Testis (tissue), 3 donors: ENCODE measurements around the gene ARID1B. TPM values are rescaled to one million over a fixed set of nuclear protein-coding genes. Genes with fewer than 3 reads are reported as not detected.

Experiments
- DNase-seq: peaks from one replicate; pipeline ENCODE4 v3.0.0-alpha.2; 2019
- H3K27ac ChIP-seq, 2 donors: fragments of 200-600 bp; sonication (generic); one replicate each; pipeline ENCODE4 v1.5.1; 2019
- H3K27me3 ChIP-seq: fragments of 200-600 bp; sonication (generic); one replicate; pipeline ENCODE4 v1.5.1; 2019
- H3K36me3 ChIP-seq: fragments of 200-600 bp; sonication (generic); one replicate; pipeline ENCODE4 v1.5.1; 2017; ENCODE audit warnings: low read depth; ENCODE audit errors: missing control alignments
- H3K4me1 ChIP-seq: fragments of 200-600 bp; sonication (generic); one replicate; pipeline ENCODE4 v1.5.1; 2019
- H3K4me3 ChIP-seq, 2 donors: fragments of 200-600 bp; sonication (generic); one replicate each; pipeline ENCODE4 v1.5.1; 2017 to 2019
- H3K9me3 ChIP-seq: fragments of 200-600 bp; sonication (generic); one replicate; pipeline ENCODE4 v1.5.1; 2017
- POLR2A ChIP-seq: fragments of 450-650 bp; IDR thresholded peaks from one replicate; pipeline ENCODE4 v1.6.1; 2017; ENCODE audit warnings: antibody characterized with exemption, mild to moderate bottlenecking, moderate library complexity
- WGBS, 2 donors: methylation state at CpG; one replicate each; pipeline ENCODE4 v1.1.5; 2018; 5-methylcytosine and 5-hydroxymethylcytosine counted together
- intact Hi-C: fragments of 100-400 bp; cut with DNase I; formaldehyde crosslinking; loops from one replicate; pipeline ENCODE4 v1.15.1; 2023; ENCODE audit warnings: low total_unique reads
- polyA plus RNA-seq: library from polyadenylated mRNA; stranded (reverse); fragments of 350-450 nt; fragmentation: Illumina TruSeq; extraction: RNeasy Lipid Tissue Mini Kit (QIAGEN cat#74804); gene quantifications from one replicate; pipeline ENCODE4 v1.2.3, GENCODE V29; 2014; ENCODE audit warnings: low read depth, low replicate concordance; ENCODE audit not compliant: insufficient read depth
- total RNA-seq, 2 donors: library from RNA; depleted of rRNA; stranded (reverse); fragments of >200 nt; gene quantifications; one replicate each; pipeline ENCODE4 v1.2.3, GENCODE V29; 2016
- TF ChIP-seq, protein P1 (sequence below), 3 experiments: fragments of 450-650 bp in 2 of 3; fragments of 200-600 bp in 1 of 3; sonication (generic) in 1 of 3; IDR thresholded peaks; one replicate each; pipeline ENCODE4 v1.5.1; 2016 to 2019; ENCODE audit warnings: antibody characterized with exemption in 3 of 3, mild to moderate bottlenecking in 2 of 3, moderate library complexity in 1 of 3

ARID1B gene
- total and polyA plus RNA-seq, 3 donors from 2014 or later: 26.2 to 126 (median 103) TPM

DNA sequence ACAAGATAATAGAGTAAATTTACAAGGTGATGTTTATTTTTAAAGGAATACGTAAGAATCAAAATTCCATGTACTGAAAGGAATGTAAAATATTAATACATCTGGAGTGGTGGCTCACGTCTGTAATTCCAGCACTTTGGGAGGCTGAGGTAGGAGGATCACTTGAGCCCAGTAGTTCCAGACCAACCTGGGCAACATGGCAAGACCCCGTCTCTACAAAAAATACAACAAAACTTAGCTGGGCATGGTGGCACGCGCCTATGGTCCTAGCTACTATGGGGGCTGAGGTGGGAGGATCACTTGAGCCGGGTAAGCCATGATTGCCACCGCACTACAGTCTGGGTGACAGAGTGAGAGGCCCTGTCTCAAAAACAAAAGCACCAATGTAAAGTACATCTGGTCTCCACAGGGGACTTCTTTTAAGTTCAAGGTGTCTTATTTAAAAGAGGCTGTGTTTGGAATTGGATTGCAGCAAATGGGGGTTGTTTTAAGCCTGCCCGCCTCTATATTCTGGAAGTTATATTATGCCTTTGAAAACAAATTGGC lies 36.9 kb downstream of the ARID1B start:
- Histone ChIP-seq H3K4me1 (peaks cover 21% of the 10 kb centered on the region), H3K4me3 (no peak overlapping the region), H3K36me3 (no peaks in the 10 kb centered on the region), H3K9me3 (no peaks in the 10 kb centered on the region), H3K27me3 (no peaks in the 10 kb centered on the region), H3K27ac (no peak overlapping the region)
- TF ChIP-seq POLR2A: no peak
- TF ChIP-seq, protein P1, sequence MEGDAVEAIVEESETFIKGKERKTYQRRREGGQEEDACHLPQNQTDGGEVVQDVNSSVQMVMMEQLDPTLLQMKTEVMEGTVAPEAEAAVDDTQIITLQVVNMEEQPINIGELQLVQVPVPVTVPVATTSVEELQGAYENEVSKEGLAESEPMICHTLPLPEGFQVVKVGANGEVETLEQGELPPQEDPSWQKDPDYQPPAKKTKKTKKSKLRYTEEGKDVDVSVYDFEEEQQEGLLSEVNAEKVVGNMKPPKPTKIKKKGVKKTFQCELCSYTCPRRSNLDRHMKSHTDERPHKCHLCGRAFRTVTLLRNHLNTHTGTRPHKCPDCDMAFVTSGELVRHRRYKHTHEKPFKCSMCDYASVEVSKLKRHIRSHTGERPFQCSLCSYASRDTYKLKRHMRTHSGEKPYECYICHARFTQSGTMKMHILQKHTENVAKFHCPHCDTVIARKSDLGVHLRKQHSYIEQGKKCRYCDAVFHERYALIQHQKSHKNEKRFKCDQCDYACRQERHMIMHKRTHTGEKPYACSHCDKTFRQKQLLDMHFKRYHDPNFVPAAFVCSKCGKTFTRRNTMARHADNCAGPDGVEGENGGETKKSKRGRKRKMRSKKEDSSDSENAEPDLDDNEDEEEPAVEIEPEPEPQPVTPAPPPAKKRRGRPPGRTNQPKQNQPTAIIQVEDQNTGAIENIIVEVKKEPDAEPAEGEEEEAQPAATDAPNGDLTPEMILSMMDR (IDR thresholded peaks at IDR 0.05): no peak
- no peak for DNase-seq
- intact Hi-C loops: no loop called here
- WGBS, 2 donors: 81 to 83% methylated on average over 8 of the region's 8 CpGs

DNA sequence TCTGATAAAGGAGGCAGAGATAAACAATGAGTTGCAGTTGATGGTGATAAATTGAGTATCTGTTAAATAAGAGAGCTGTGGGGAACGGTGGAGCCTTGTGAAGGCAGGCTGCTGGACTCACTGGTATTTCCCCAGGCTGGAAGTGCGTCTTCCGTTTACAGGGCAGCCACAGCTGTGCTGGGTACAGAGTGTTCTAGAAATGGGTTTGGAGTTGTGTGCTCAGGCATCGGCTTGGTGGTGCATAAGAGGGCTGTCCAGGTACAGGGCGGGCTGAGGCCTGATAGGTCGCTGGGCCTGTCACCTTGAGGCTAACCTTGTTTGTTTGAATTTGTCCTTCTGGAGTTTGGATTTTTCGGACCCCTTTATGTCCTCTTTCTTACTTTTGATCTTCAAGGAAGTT lies 39.3 kb downstream of the ARID1B start:
- Histone ChIP-seq H3K4me1 (peaks cover 15% of the 10 kb centered on the region), H3K4me3 (no peak overlapping the region), H3K27me3 (no peaks in the 10 kb centered on the region), H3K27ac (peak overlapping the region; percentile 4 to 28), H3K36me3 (no peaks in the 10 kb centered on the region), H3K9me3 (no peaks in the 10 kb centered on the region)
- 43 to 48% methylated on average over 6 to 7 of the region's 7 CpGs for WGBS, 2 donors
- TF ChIP-seq POLR2A: no peak
- TF ChIP-seq, protein P1 (IDR thresholded peaks at IDR 0.05): no peak
- DNase-seq: peak; percentile 58
- intact Hi-C loops: no loop called here

DNA sequence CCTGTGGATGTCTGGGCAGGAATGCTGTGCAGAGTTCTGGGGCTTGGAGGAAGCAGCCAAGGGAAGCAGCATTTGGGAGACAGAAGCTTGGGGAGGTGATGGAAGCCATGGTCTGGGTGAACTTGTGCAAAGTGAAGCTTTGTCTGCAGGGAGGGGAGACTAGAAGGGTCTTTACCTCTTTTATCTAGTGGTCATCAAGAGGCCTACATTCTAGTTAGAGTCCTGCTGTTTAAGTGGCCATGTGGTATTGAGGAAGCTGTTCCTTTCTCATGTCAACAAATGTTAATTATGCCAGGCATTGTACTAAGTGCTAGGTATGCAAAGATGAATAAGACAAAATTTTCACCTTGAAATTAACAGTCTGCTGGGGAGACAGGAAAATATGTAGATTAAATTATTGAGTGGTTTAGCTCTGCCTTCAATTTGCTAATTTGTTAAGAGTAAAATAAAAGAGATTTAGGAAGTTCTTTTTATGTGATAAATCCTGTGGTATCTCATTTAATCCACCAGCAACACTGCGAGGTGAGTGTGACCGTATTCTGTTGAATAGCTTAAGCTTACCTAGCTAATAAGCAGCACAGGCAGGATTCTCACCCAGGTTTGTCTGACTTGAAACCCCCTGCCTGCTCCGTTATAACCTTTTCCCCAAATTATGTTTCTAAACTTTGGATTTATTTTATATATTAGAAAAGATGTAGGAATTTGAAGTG lies 43.1 kb downstream of the ARID1B start:
- 89 to 96% methylated on average over 3 of the region's 3 CpGs for WGBS, 2 donors
- Histone ChIP-seq H3K4me1 (peaks cover 20% of the 10 kb centered on the region), H3K9me3 (no peaks in the 10 kb centered on the region), H3K36me3 (no peaks in the 10 kb centered on the region), H3K27ac (no peak overlapping the region), H3K27me3 (no peaks in the 10 kb centered on the region), H3K4me3 (no peak overlapping the region)
- DNase-seq: no peak
- TF ChIP-seq, protein P1 (IDR thresholded peaks at IDR 0.05): no peak
- no peak for TF ChIP-seq POLR2A
- intact Hi-C loops: no loop called here

DNA sequence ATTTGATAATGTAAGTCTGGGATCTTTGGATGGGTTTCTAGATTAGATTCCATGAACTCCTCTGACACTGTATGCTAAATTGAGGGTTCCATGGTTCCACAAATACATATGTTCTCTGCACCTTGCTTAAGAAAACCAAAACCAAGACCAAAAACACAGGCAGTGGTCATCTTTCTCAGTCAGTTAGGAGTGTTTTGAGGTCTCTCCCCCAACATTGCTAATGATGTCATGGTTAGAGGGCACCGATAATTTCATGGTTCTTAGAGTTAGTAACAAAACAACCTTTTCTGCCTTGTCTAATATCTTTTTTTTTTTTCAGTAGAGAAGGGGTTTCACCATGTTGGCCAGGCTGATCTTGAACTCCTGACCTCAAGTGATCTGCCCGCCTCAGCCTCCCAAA lies 44.5 kb downstream of the ARID1B start:
- H3K9me3 ChIP-seq: no peaks in the 10 kb centered on the region
- H3K4me1 ChIP-seq: peaks cover 17% of the 10 kb centered on the region
- intact Hi-C loops: no loop called here
- H3K36me3 ChIP-seq: no peaks in the 10 kb centered on the region
- 78 to 90% methylated on average over 2 of the region's 2 CpGs for WGBS, 2 donors
- H3K4me3 ChIP-seq: no peak overlapping the region
- TF ChIP-seq, protein P1 (IDR thresholded peaks at IDR 0.05): no peak
- TF ChIP-seq POLR2A: no peak
- DNase-seq: no peak
- no peak overlapping the region for H3K27ac ChIP-seq
- H3K27me3 ChIP-seq: no peaks in the 10 kb centered on the region

DNA sequence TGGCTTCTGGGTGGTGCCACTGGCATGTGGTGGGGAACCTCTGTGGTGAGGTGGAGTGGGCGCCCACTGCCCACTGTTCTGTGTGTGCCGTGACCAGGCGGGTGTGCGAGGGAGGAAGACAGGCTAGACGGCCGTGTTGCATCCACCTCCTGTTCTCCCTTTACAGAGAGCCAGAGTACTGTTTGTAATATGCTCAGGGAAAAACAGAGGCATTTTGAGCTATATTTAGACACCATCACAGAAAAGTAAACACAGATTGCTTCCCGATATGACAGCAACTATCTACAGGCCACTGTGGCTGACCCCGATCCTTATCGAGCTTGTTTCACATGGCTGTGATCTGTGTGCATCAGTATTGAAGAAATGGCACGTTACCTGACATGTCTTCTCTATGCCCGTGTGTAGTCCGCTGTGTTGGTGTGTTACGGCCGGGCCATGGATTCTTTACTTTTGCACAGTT lies 45.6 kb downstream of the ARID1B start:
- Histone ChIP-seq H3K27me3 (no peaks in the 10 kb centered on the region), H3K27ac (peak overlapping the region in 1 of 2 donors; percentile 25), H3K4me1 (peaks cover 15% of the 10 kb centered on the region), H3K36me3 (no peaks in the 10 kb centered on the region), H3K4me3 (no peak overlapping the region), H3K9me3 (no peaks in the 10 kb centered on the region)
- intact Hi-C loops: no loop called here
- DNase-seq: no peak
- no peak for TF ChIP-seq POLR2A
- TF ChIP-seq, protein P1 (IDR thresholded peaks at IDR 0.05): no peak
- WGBS, 2 donors: 63 to 67% methylated on average over 8 to 14 of the region's 14 CpGs
